Gastroesophageal sphincter (tissue), 3 donors: Measurements from ENCODE around the gene GNG11.

ENCODE experiments used
- EP300 ChIP-seq: sonication (generic); formaldehyde crosslinking; IDR thresholded peaks from one replicate; pipeline ENCODE4 v1.6.1; 2017; ENCODE audit warnings: antibody characterized with exemption, mild to moderate bottlenecking
- POLR2A ChIP-seq, 2 donors: fragments of 450-650 bp; IDR thresholded peaks; one replicate each; pipeline ENCODE4 v1.6.1; 2017; ENCODE audit warnings: antibody characterized with exemption in 2 of 2, mild to moderate bottlenecking in 2 of 2, moderate library complexity in 1 of 2
- TF ChIP-seq, protein P1 (sequence below), 4 experiments: fragments of 200-600 bp in 2 of 4; fragments of 450-650 bp in 2 of 4; sonication (generic) in 1 of 4; IDR thresholded peaks; one replicate each; pipeline ENCODE4 v1.5.1; 2017 to 2019; ENCODE audit warnings: antibody characterized with exemption in 4 of 4, mild to moderate bottlenecking in 2 of 4, moderate library complexity in 2 of 4

DNA sequence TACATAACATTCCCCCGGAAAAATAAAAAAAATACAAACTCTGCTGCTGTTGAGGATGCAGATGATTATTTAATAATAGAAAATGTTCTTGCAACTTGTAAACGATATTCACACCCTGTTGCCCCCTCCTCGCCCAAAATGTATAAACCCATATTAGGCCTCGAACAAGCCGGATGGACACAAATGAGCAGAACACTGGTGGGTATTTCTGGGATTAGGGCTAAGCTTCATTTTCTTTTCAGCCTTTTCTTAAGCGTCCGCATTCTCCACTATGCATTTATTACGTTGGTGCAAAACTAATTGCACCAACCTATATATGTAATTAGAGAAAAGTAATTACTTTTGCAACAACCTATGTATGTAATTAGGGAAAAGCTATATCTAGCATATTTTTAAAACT, 349 bp upstream of the GNG11 start:
- TF ChIP-seq, protein P1, sequence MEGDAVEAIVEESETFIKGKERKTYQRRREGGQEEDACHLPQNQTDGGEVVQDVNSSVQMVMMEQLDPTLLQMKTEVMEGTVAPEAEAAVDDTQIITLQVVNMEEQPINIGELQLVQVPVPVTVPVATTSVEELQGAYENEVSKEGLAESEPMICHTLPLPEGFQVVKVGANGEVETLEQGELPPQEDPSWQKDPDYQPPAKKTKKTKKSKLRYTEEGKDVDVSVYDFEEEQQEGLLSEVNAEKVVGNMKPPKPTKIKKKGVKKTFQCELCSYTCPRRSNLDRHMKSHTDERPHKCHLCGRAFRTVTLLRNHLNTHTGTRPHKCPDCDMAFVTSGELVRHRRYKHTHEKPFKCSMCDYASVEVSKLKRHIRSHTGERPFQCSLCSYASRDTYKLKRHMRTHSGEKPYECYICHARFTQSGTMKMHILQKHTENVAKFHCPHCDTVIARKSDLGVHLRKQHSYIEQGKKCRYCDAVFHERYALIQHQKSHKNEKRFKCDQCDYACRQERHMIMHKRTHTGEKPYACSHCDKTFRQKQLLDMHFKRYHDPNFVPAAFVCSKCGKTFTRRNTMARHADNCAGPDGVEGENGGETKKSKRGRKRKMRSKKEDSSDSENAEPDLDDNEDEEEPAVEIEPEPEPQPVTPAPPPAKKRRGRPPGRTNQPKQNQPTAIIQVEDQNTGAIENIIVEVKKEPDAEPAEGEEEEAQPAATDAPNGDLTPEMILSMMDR (IDR thresholded peaks at IDR 0.05) = no peak
- no peak for TF ChIP-seq POLR2A (IDR thresholded peaks at IDR 0.05)
- TF ChIP-seq EP300 = no peak
